Omental fat pad (tissue), 4 donors: ENCODE results near the gene RUNX1. TPM values are rescaled to one million over a fixed set of nuclear protein-coding genes. Genes with fewer than 3 reads are reported as not detected.

Experiments
- ATAC-seq: fragments of 150-250 bp; one replicate; pipeline ENCODE4 v1.9.1; 2016; ENCODE audit warnings: mild to moderate bottlenecking, moderate library complexity; ENCODE audit not compliant: low FRiP score
- DNase-seq: peaks from one replicate; pipeline ENCODE4 v3.0.0-alpha.2; 2019; ENCODE audit warnings: low spot score
- total RNA-seq, 4 donors: library from RNA; depleted of rRNA; stranded (reverse); fragments of >200 nt; gene quantifications; one replicate each; pipeline ENCODE4 v1.1.0, GENCODE V29; 2016
- TF ChIP-seq, protein P1 (sequence below), 3 donors: fragments of 450-650 bp; IDR thresholded peaks; one replicate each; pipeline ENCODE4 v1.5.1; 2016 to 2017; ENCODE audit warnings: antibody characterized with exemption in 3 of 3, mild to moderate bottlenecking in 3 of 3, moderate library complexity in 2 of 3

The RUNX1 gene
- total RNA-seq, 4 donors from 2014 or later, result 21.1 to 75.9 (median 30.2) TPM

DNA sequence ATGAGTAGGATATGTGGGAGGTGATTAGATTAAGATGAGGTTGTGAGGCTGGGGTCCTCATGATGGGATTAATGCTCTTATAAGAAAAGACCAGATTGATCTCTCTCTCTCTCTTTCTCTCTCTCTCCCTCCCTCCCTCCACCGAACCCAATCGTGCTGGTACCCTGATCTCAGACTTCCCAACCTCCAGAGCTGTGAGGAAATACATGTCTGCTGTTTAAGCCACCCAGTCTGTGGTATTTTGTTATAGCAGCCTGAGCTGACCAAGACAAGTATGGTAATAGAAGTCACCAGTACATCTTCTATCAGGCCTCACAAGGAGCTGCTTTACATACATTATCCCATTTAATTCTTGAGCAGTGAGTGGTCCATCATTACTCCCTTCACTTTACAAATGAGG, 149.8 kb downstream of the RUNX1 start:
- DNase-seq (no peak), ATAC-seq (no peak)
- TF ChIP-seq, protein P1, sequence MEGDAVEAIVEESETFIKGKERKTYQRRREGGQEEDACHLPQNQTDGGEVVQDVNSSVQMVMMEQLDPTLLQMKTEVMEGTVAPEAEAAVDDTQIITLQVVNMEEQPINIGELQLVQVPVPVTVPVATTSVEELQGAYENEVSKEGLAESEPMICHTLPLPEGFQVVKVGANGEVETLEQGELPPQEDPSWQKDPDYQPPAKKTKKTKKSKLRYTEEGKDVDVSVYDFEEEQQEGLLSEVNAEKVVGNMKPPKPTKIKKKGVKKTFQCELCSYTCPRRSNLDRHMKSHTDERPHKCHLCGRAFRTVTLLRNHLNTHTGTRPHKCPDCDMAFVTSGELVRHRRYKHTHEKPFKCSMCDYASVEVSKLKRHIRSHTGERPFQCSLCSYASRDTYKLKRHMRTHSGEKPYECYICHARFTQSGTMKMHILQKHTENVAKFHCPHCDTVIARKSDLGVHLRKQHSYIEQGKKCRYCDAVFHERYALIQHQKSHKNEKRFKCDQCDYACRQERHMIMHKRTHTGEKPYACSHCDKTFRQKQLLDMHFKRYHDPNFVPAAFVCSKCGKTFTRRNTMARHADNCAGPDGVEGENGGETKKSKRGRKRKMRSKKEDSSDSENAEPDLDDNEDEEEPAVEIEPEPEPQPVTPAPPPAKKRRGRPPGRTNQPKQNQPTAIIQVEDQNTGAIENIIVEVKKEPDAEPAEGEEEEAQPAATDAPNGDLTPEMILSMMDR (IDR thresholded peaks at IDR 0.05), result no peak

DNA sequence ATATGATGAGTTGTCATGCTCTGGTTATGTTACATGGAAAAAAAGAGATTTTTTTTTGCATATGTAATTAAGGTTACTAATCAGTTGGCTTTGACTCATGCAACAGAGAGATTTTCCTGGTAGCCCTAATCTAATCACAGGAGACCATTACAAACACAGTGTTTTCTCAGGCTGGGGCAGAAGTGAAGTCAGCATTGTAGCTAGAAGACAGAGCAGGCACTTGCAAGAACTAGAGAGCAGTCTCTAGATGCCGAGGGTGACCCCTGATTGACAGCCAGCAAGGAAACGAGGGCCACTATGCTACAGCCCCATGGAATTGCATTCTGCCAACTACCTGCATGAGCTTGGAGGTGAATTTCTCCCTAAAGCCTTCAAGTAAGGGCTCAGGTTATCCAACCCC, 151.3 kb downstream of the RUNX1 start:
- ATAC-seq (no peak), DNase-seq (no peak)
- TF ChIP-seq, protein P1 (IDR thresholded peaks at IDR 0.05), result no peak

DNA sequence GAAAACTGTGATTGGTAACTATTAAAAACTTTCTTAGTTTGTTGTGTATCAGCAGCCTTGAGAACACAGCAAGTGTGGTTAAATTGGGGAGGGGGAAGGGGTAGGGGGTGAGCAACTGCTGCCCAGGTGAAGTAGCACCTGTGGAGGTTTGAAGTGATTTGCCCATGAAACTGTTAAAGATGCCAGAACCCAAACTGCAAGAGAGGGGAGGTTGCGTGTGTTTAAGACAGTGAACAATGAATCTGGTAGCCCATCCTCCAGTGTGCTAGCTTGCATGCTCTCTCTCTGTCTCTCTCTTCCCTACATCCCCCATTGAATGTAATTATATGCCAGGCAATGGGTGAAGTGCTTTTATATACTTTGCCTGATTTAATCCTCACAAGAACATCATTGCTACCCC, 154.7 kb downstream of the RUNX1 start:
- DNase-seq (no peak), ATAC-seq (no peak)
- TF ChIP-seq, protein P1 (IDR thresholded peaks at IDR 0.05), result no peak

DNA sequence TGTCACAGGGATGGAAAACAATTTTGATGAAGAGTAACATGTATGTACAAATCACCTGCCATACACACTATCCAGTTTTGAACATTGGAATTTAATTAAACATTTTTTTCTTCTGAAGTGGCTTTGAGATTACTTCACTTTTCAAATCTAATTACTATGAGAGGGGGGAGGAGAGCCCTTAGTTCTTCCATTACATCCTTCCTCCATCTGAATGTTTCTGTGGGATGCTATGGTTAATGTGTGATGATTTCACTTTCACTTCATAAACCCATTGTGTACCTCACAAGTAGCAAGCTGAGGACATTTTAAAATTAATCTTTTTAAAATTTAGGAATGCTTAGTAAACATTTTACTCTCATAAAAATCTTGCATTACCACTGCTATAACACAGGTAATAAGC, 156.9 kb downstream of the RUNX1 start:
- TF ChIP-seq, protein P1 (IDR thresholded peaks at IDR 0.05), result no peak
- DNase-seq (no peak), ATAC-seq (no peak)

DNA sequence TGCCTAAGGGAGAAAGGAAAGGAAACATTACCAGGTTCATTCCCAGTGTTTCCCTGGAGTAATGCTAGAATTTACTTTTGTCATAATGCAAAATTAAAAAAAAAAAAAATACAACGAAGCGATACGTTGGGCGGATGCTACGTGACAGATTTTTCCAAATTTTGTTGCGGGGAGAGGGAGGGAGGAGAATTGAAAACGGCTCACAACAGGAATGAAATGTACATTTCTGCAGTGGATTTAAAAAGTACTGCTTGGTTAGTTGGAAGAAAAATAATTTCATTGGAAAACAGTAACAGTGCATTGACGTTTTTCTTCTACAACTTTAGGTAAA, 157.5 kb downstream of the RUNX1 start:
- TF ChIP-seq, protein P1 (IDR thresholded peaks at IDR 0.05), result no peak
- no peak for ATAC-seq
- DNase-seq, result no peak

DNA sequence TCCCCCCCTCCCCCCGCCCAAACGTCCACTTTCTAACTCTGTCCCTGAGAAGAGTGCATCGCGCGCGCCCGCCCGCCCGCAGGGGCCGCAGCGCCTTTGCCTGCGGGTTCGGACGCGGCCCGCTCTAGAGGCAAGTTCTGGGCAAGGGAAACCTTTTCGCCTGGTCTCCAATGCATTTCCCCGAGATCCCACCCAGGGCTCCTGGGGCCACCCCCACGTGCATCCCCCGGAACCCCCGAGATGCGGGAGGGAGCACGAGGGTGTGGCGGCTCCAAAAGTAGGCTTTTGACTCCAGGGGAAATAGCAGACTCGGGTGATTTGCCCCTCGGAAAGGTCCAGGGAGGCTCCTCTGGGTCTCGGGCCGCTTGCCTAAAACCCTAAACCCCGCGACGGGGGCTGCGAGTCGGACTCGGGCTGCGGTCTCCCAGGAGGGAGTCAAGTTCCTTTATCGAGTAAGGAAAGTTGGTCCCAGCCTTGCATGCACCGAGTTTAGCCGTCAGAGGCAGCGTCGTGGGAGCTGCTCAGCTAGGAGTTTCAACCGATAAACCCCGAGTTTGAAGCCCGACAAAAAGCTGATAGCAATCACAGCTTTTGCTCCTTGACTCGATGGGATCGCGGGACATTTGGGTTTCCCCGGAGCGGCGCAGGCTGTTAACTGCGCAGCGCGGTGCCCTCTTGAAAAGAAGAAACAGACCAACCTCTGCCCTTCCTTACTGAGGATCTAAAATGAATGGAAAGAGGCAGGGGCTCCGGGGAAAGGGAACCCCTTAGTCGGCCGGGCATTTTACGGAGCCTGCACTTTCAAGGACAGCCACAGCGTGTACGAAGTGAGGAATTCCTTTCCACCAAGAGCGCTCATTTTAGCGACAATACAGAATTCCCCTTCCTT, 158.1 kb downstream of the RUNX1 start:
- ATAC-seq, result no peak
- TF ChIP-seq, protein P1 (IDR thresholded peaks at IDR 0.05), result no peak
- DNase-seq, result no peak

DNA sequence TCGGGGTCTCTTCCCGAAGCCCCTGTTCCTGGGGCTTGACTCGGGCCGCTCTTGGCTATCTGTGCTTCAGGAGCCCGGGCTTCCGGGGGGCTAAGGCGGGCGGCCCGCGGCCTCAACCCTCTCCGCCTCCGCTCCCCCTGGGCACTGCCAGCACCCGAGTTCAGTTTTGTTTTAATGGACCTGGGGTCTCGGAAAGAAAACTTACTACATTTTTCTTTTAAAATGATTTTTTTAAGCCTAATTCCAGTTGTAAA, 158.7 kb downstream of the RUNX1 start:
- ATAC-seq, result no peak
- DNase-seq, result no peak
- TF ChIP-seq, protein P1 (IDR thresholded peaks at IDR 0.05), result no peak
